HG02623 (cell line): ENCODE measurements around the gene ATPAF1.

Experiments used
- ATAC-seq: cut with Tn5 transposase; IDR thresholded peaks from one replicate; pipeline ENCODE4 v1.9.1; 2021; ENCODE audit warnings: moderate library complexity; ENCODE audit not compliant: unreplicated experiment

Gene ATPAF1

GRCh38 chr1:46594063-46594462, 74.1 kb downstream of the ATPAF1 start:
- no peak for ATAC-seq

- ATAC-seq, result no peak
Observed at GRCh38 chr1:46592823-46593222, 75.3 kb downstream of the ATPAF1 start.

GRCh38 chr1:46589529-46589928, 78.6 kb downstream of the ATPAF1 start:
- no peak for ATAC-seq

GRCh38 chr1:46587069-46587468, 81.1 kb downstream of the ATPAF1 start:
- ATAC-seq, result no peak

- ATAC-seq, result no peak
Observed at GRCh38 chr1:46585312-46585938, 82.7 kb downstream of the ATPAF1 start.

GRCh38 chr1:46583494-46583893, 84.7 kb downstream of the ATPAF1 start:
- ATAC-seq, result no peak

GRCh38 chr1:46582972-46583371, 85.2 kb downstream of the ATPAF1 start:
- no peak for ATAC-seq
